ENCODE results near the gene ATP6V1B1.

Gene ATP6V1B1

GRCh38 chr2:70981866-70982810, 46.4 kb downstream of the ATP6V1B1 start:
- TF ChIP-seq CREB1 (IDR thresholded peaks at IDR 0.05; ENCODE audit: low read depth) (no peak), FOXM1 (IDR thresholded peaks at IDR 0.05; ENCODE audit: borderline replicate concordance, low read depth) (no peak), EP300 (IDR thresholded peaks at IDR 0.05; ENCODE audit: borderline replicate concordance) (no peak), EGR1 (IDR thresholded peaks at IDR 0.05) (no peak), USF1 (IDR thresholded peaks at IDR 0.05) (no peak), NFIC (IDR thresholded peaks at IDR 0.05) (no peak), TEAD4 (IDR thresholded peaks at IDR 0.05) (no peak)

- TF ChIP-seq NFIC (IDR thresholded peaks at IDR 0.05): no peak
- TF ChIP-seq REST (IDR thresholded peaks at IDR 0.05; ENCODE audit: low read depth): no peak
- TF ChIP-seq CREB1 (IDR thresholded peaks at IDR 0.05; ENCODE audit: low read depth): no peak
- no peak for TF ChIP-seq CEBPB (IDR thresholded peaks at IDR 0.05)
- TF ChIP-seq EP300 (IDR thresholded peaks at IDR 0.05; ENCODE audit: borderline replicate concordance): no peak
- no peak for TF ChIP-seq YY1 (IDR thresholded peaks at IDR 0.05; ENCODE audit: low read depth)
- no peak for TF ChIP-seq TEAD4 (IDR thresholded peaks at IDR 0.05)
- TF ChIP-seq EGR1 (IDR thresholded peaks at IDR 0.05): no peak
- TF ChIP-seq RAD21 (IDR thresholded peaks at IDR 0.05; ENCODE audit: low read depth): no peak
- TF ChIP-seq MAX (IDR thresholded peaks at IDR 0.05): no peak
- no peak for TF ChIP-seq FOXM1 (IDR thresholded peaks at IDR 0.05; ENCODE audit: borderline replicate concordance, low read depth)
- no peak for TF ChIP-seq ZBTB7A (IDR thresholded peaks at IDR 0.05; ENCODE audit: low read depth)
- TF ChIP-seq TAF1 (IDR thresholded peaks at IDR 0.05; ENCODE audit: low read depth): no peak
- no peak for TF ChIP-seq TCF12 (IDR thresholded peaks at IDR 0.05; ENCODE audit: low read depth)
- TF ChIP-seq USF1 (IDR thresholded peaks at IDR 0.05): no peak
Observed at GRCh38 chr2:70982971-70983370, 47.3 kb downstream of the ATP6V1B1 start.

GRCh38 chr2:70983506-70984227, 48.0 kb downstream of the ATP6V1B1 start:
- TF ChIP-seq EGR1 (IDR thresholded peaks at IDR 0.05) (no peak), CEBPB (IDR thresholded peaks at IDR 0.05) (no peak), ZBTB7A (IDR thresholded peaks at IDR 0.05; ENCODE audit: low read depth) (no peak), TAF1 (IDR thresholded peaks at IDR 0.05; ENCODE audit: low read depth) (no peak), REST (IDR thresholded peaks at IDR 0.05; ENCODE audit: low read depth) (no peak), NFIC (IDR thresholded peaks at IDR 0.05) (no peak), MAX (IDR thresholded peaks at IDR 0.05) (no peak), EP300 (IDR thresholded peaks at IDR 0.05; ENCODE audit: borderline replicate concordance) (no peak), YY1 (IDR thresholded peaks at IDR 0.05; ENCODE audit: low read depth) (no peak), FOXM1 (IDR thresholded peaks at IDR 0.05; ENCODE audit: borderline replicate concordance, low read depth) (no peak), RAD21 (IDR thresholded peaks at IDR 0.05; ENCODE audit: low read depth) (no peak), TCF12 (IDR thresholded peaks at IDR 0.05; ENCODE audit: low read depth) (no peak)

- no peak for TF ChIP-seq USF1 (IDR thresholded peaks at IDR 0.05)
- no peak for TF ChIP-seq RAD21 (IDR thresholded peaks at IDR 0.05; ENCODE audit: low read depth)
- TF ChIP-seq CREB1 (IDR thresholded peaks at IDR 0.05; ENCODE audit: low read depth): no peak
- no peak for TF ChIP-seq TAF1 (IDR thresholded peaks at IDR 0.05; ENCODE audit: low read depth)
- TF ChIP-seq REST (IDR thresholded peaks at IDR 0.05; ENCODE audit: low read depth): no peak
- no peak for TF ChIP-seq MAX (IDR thresholded peaks at IDR 0.05)
- no peak for TF ChIP-seq FOXM1 (IDR thresholded peaks at IDR 0.05; ENCODE audit: borderline replicate concordance, low read depth)
- TF ChIP-seq TCF12 (IDR thresholded peaks at IDR 0.05; ENCODE audit: low read depth): no peak
- no peak for TF ChIP-seq CEBPB (IDR thresholded peaks at IDR 0.05)
- no peak for TF ChIP-seq EP300 (IDR thresholded peaks at IDR 0.05; ENCODE audit: borderline replicate concordance)
- no peak for TF ChIP-seq YY1 (IDR thresholded peaks at IDR 0.05; ENCODE audit: low read depth)
- no peak for TF ChIP-seq NFIC (IDR thresholded peaks at IDR 0.05)
- no peak for TF ChIP-seq TEAD4 (IDR thresholded peaks at IDR 0.05)
- TF ChIP-seq EGR1 (IDR thresholded peaks at IDR 0.05): no peak
Observed at GRCh38 chr2:70984228-70984575, 48.5 kb downstream of the ATP6V1B1 start.
